HG03175 (cell line): ENCODE measurements around the gene MYBPC2.

Source experiments
- ATAC-seq: cut with Tn5 transposase; IDR thresholded peaks from one replicate; pipeline ENCODE4 v1.9.1; 2021; ENCODE audit warnings: mild to moderate bottlenecking, moderate library complexity; ENCODE audit not compliant: unreplicated experiment

Gene MYBPC2

DNA sequence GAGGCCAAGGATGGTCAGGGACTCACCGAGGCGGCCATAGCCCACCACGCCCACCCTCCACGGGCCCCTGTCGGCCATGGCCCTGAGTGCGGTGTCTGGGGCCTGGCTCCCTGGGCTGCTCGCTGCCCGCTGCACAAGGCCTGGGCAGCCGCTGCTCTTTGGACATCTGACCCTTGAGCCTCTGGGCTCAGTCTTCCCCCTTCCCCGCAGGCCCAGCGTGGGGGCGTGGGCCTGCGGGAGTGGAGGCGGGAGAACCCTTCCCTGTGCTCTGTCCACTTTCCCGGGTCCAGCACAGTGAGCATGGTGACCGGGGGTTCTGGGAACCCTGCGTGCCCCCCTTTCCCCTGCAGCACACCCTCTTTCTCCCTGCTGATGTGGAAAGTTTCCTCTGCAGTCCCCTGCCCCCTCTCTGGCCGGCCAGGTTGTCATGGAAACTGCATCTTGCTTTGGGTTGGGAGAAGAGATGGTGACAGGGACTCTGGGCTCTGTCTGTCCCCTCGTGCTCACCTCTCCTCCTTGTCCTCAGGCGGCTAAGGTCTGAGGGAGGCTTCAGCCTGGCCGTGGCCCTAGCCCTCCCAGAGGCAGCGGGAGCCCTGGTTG, 81.2 kb downstream of the MYBPC2 start, which contains the start of gene ASPDH:
ASPDH (minus strand) TSS at position 168 of the 600 bp plus-strand sequence; CDS start at position 78, 90 bp downstream.
- no peak for ATAC-seq

DNA sequence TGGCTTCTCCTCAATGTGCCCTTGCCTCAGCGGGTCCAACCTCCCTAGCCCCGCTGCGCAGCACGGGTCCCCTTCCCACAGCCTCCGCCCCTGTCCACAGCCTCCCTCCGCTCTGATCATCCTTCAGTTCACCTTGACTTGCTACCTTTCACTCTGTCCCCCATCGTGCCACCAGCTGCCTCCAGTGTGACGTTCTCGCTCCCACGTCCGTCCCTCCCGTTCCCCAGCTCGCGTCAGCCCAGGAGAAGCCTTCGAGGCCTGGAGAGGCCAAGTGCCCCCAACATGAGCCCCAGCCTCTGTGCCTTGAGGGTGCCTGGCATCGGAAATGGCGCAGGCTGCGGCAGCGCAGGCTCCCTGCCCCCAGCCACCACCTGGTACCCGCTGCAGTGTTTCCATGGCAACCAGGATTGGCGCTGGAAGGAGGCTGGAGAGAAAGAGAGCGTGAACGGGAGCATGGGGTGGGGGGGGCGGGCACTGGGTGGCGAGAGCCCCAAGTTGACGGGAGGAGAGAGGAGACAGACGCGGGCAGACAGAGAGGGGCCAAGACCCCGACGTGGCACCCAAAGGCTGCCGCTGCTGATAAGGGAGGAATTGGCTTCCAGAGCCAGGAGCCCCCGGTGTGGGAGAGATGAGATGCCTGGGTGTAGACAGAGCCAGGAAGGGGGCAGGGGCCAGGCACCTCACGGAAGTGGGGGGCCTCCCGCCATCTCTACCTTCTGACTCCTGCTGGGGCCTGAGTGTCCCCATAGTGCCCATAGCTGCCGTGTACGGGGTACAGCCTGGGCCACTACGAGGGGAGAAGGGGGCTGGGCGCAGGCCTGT, 81.9 kb downstream of the MYBPC2 start:
- no peak for ATAC-seq

DNA sequence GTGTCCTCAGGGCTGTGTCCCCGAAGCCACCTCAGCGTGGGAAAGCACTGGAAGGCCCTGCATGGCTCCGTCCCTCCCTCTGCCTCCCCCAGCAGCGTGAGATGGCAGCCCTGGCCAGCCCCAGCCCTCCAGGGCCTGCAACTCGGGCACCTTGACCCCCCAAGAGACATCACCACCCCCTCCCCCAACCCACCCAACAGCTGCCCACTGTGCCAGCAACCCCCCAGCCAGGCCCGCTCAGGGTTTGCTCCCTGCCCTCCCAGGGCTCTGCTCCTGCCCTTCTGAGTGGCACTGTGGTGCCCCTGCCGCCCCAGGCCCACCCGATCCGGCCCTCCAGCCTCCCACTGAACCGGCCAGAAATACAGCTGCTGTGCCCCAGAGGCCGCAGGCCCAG, 82.5 kb downstream of the MYBPC2 start:
- no peak for ATAC-seq
